Measurements from ENCODE around the gene BICD2.

Gene BICD2

GRCh38 chr9:92736563-92737215, 27.9 kb downstream of the BICD2 start:
- Histone ChIP-seq H3K27ac (ENCODE audit: low read depth, low read length, severe bottlenecking) (no peak overlapping the region), H3K4me3 (ENCODE audit: extremely low read depth, insufficient read depth, low read length, poor library complexity, severe bottlenecking) (no peak overlapping the region), H3K9me3 (ENCODE audit: control insufficient read depth, low read length) (no peaks in the 10 kb centered on the region), H3K4me1 (ENCODE audit: control insufficient read depth, insufficient read depth, low read length, poor library complexity, severe bottlenecking) (peaks cover 13% of the 10 kb centered on the region), H3K36me3 (ENCODE audit: control insufficient read depth, insufficient read depth, low read length) (no peaks in the 10 kb centered on the region)
- 92 to 95% methylated on average over 5 to 7 of the region's 9 CpGs for WGBS, 2 experiments (ENCODE audit: insufficient coverage in 2 of 2)

GRCh38 chr9:92735636-92736562, 28.7 kb downstream of the BICD2 start:
- 98 to 99% methylated on average over 7 to 8 of the region's 9 CpGs for WGBS, 2 experiments (ENCODE audit: insufficient coverage in 2 of 2)
- no peaks in the 10 kb centered on the region for H3K36me3 ChIP-seq (ENCODE audit: control insufficient read depth, insufficient read depth, low read length)
- H3K4me1 ChIP-seq (ENCODE audit: control insufficient read depth, insufficient read depth, low read length, poor library complexity, severe bottlenecking), result peaks cover 10% of the 10 kb centered on the region
- no peak overlapping the region for H3K27ac ChIP-seq (ENCODE audit: low read depth, low read length, severe bottlenecking)
- no peaks in the 10 kb centered on the region for H3K9me3 ChIP-seq (ENCODE audit: control insufficient read depth, low read length)
- no peak overlapping the region for H3K4me3 ChIP-seq (ENCODE audit: extremely low read depth, insufficient read depth, low read length, poor library complexity, severe bottlenecking)

GRCh38 chr9:92734931-92735635, 29.6 kb downstream of the BICD2 start:
- Histone ChIP-seq H3K9me3 (ENCODE audit: control insufficient read depth, low read length) (no peaks in the 10 kb centered on the region), H3K27ac (ENCODE audit: low read depth, low read length, severe bottlenecking) (no peak overlapping the region), H3K4me1 (ENCODE audit: control insufficient read depth, insufficient read depth, low read length, poor library complexity, severe bottlenecking) (peaks cover 8% of the 10 kb centered on the region), H3K4me3 (ENCODE audit: extremely low read depth, insufficient read depth, low read length, poor library complexity, severe bottlenecking) (no peak overlapping the region), H3K36me3 (ENCODE audit: control insufficient read depth, insufficient read depth, low read length) (no peaks in the 10 kb centered on the region)
- WGBS, 2 experiments (ENCODE audit: insufficient coverage in 2 of 2), result 95% methylated on average over 8 to 9 of the region's 9 CpGs

- H3K4me1 ChIP-seq (ENCODE audit: control insufficient read depth, insufficient read depth, low read length, poor library complexity, severe bottlenecking), result peaks cover 14% of the 10 kb centered on the region
- H3K9me3 ChIP-seq (ENCODE audit: control insufficient read depth, low read length), result no peaks in the 10 kb centered on the region
- WGBS, 2 experiments (ENCODE audit: insufficient coverage in 2 of 2), result 89 to 97% methylated on average over 7 of the region's 8 CpGs
- H3K36me3 ChIP-seq (ENCODE audit: control insufficient read depth, insufficient read depth, low read length), result peaks cover 31% of the 10 kb centered on the region
- H3K27ac ChIP-seq (ENCODE audit: low read depth, low read length, severe bottlenecking), result no peak overlapping the region
- no peak overlapping the region for H3K4me3 ChIP-seq (ENCODE audit: extremely low read depth, insufficient read depth, low read length, poor library complexity, severe bottlenecking)
These were observed 33.7 kb downstream of the BICD2 start for GRCh38 chr9:92730897-92731296.

GRCh38 chr9:92729735-92730155, 34.9 kb downstream of the BICD2 start:
- H3K9me3 ChIP-seq (ENCODE audit: control insufficient read depth, low read length), result no peaks in the 10 kb centered on the region
- no peak overlapping the region for H3K4me3 ChIP-seq (ENCODE audit: extremely low read depth, insufficient read depth, low read length, poor library complexity, severe bottlenecking)
- peaks cover 42% of the 10 kb centered on the region for H3K36me3 ChIP-seq (ENCODE audit: control insufficient read depth, insufficient read depth, low read length)
- H3K27ac ChIP-seq (ENCODE audit: low read depth, low read length, severe bottlenecking), result no peak overlapping the region
- WGBS, 2 experiments (ENCODE audit: insufficient coverage in 2 of 2), result 95 to 97% methylated on average over 9 of the region's 9 CpGs
- peaks cover 13% of the 10 kb centered on the region for H3K4me1 ChIP-seq (ENCODE audit: control insufficient read depth, insufficient read depth, low read length, poor library complexity, severe bottlenecking)

- Histone ChIP-seq H3K27ac (ENCODE audit: low read depth, low read length, severe bottlenecking) (no peak overlapping the region), H3K4me1 (ENCODE audit: control insufficient read depth, insufficient read depth, low read length, poor library complexity, severe bottlenecking) (peaks cover 9% of the 10 kb centered on the region), H3K4me3 (ENCODE audit: extremely low read depth, insufficient read depth, low read length, poor library complexity, severe bottlenecking) (no peak overlapping the region), H3K9me3 (ENCODE audit: control insufficient read depth, low read length) (no peaks in the 10 kb centered on the region), H3K36me3 (ENCODE audit: control insufficient read depth, insufficient read depth, low read length) (peaks cover 48% of the 10 kb centered on the region)
- 88 to 92% methylated on average over 18 to 21 of the region's 22 CpGs for WGBS, 2 experiments (ENCODE audit: insufficient coverage in 2 of 2)
These were observed 35.5 kb downstream of the BICD2 start for GRCh38 chr9:92728831-92729734.

GRCh38 chr9:92727716-92728700, 36.6 kb downstream of the BICD2 start:
- Histone ChIP-seq H3K4me3 (ENCODE audit: extremely low read depth, insufficient read depth, low read length, poor library complexity, severe bottlenecking) (no peak overlapping the region), H3K27ac (ENCODE audit: low read depth, low read length, severe bottlenecking) (no peak overlapping the region), H3K9me3 (ENCODE audit: control insufficient read depth, low read length) (no peaks in the 10 kb centered on the region), H3K36me3 (ENCODE audit: control insufficient read depth, insufficient read depth, low read length) (peaks cover 56% of the 10 kb centered on the region), H3K4me1 (ENCODE audit: control insufficient read depth, insufficient read depth, low read length, poor library complexity, severe bottlenecking) (peaks cover 9% of the 10 kb centered on the region)
- 96 to 98% methylated on average over 9 to 12 of the region's 14 CpGs for whole genome bisulfite sequencing, 2 experiments (ENCODE audit: insufficient coverage in 2 of 2)

- H3K4me3 ChIP-seq (ENCODE audit: extremely low read depth, insufficient read depth, low read length, poor library complexity, severe bottlenecking), result no peak overlapping the region
- no peaks in the 10 kb centered on the region for H3K9me3 ChIP-seq (ENCODE audit: control insufficient read depth, low read length)
- H3K36me3 ChIP-seq (ENCODE audit: control insufficient read depth, insufficient read depth, low read length), result peaks cover 63% of the 10 kb centered on the region
- H3K27ac ChIP-seq (ENCODE audit: low read depth, low read length, severe bottlenecking), result peak overlapping the region; percentile 36
- 82 to 83% methylated on average over 8 to 11 of the region's 13 CpGs for WGBS, 2 experiments (ENCODE audit: insufficient coverage in 2 of 2)
- peaks cover 9% of the 10 kb centered on the region for H3K4me1 ChIP-seq (ENCODE audit: control insufficient read depth, insufficient read depth, low read length, poor library complexity, severe bottlenecking)
These were observed 37.5 kb downstream of the BICD2 start for GRCh38 chr9:92726971-92727715.

GRCh38 chr9:92726348-92726747, 38.3 kb downstream of the BICD2 start:
- Histone ChIP-seq H3K9me3 (ENCODE audit: control insufficient read depth, low read length) (no peaks in the 10 kb centered on the region), H3K36me3 (ENCODE audit: control insufficient read depth, insufficient read depth, low read length) (peaks cover 71% of the 10 kb centered on the region), H3K27ac (ENCODE audit: low read depth, low read length, severe bottlenecking) (no peak overlapping the region), H3K4me1 (ENCODE audit: control insufficient read depth, insufficient read depth, low read length, poor library complexity, severe bottlenecking) (peaks cover 9% of the 10 kb centered on the region), H3K4me3 (ENCODE audit: extremely low read depth, insufficient read depth, low read length, poor library complexity, severe bottlenecking) (no peak overlapping the region)
- 88 to 91% methylated on average over 4 of the region's 4 CpGs for WGBS, 2 experiments (ENCODE audit: insufficient coverage in 2 of 2)
